GM23338 (cell line): ENCODE results near the gene CRYBG3. TPM values are rescaled to one million over a fixed set of nuclear protein-coding genes. Genes with fewer than 3 reads are reported as not detected.

ENCODE experiments used
- ATAC-seq: fragments of 200-7000 bp; cut with Tn5 transposase; 3 replicates; pipeline ENCODE4 v1.9.1; 2020
- DNase-seq: peaks from one replicate; pipeline ENCODE4 v3.0.0-alpha.2; 2015; ENCODE audit warnings: low spot score
- H2AFZ ChIP-seq: fragments of 200-600 bp; sonication (generic); 2 replicates; pipeline ENCODE4 v1.8.0; 2016; ENCODE audit warnings: antibody characterized with exemption, mild to moderate bottlenecking, moderate library complexity
- H3F3A ChIP-seq: fragments of 200-600 bp; sonication (generic); replicated peaks from 2 replicates; pipeline ENCODE4 v1.8.0; 2017; ENCODE audit warnings: antibody characterized with exemption, mixed run types, low read depth
- H3K27ac ChIP-seq: fragments of 200-600 bp; sonication (generic); 2 replicates; pipeline ENCODE4 v1.6.1; 2016; ENCODE audit warnings: low read depth
- H3K27me3 ChIP-seq: fragments of 200-600 bp; sonication (generic); 2 replicates; pipeline ENCODE4 v1.8.0; 2016; ENCODE audit warnings: mild to moderate bottlenecking, mixed run types, moderate library complexity; ENCODE audit not compliant: insufficient read depth
- H3K36me3 ChIP-seq: fragments of 200-600 bp; sonication (generic); 2 replicates; pipeline ENCODE4 v1.8.0; 2016; ENCODE audit warnings: mild to moderate bottlenecking; ENCODE audit not compliant: insufficient read depth
- H3K4me1 ChIP-seq: fragments of 200-600 bp; sonication (generic); 2 replicates; pipeline ENCODE4 v1.8.0; 2016; ENCODE audit warnings: mild to moderate bottlenecking, moderate library complexity; ENCODE audit not compliant: insufficient read depth
- H3K4me2 ChIP-seq: fragments of 200-600 bp; sonication (generic); 2 replicates; pipeline ENCODE4 v1.7.1; 2017; ENCODE audit warnings: mixed run types
- H3K4me3 ChIP-seq: fragments of 200-600 bp; sonication (generic); 2 replicates; pipeline ENCODE4 v1.6.1; 2016; ENCODE audit warnings: mixed run types
- H3K79me2 ChIP-seq: fragments of 200-600 bp; sonication (generic); replicated peaks from 2 replicates; pipeline ENCODE4 v1.8.0; 2017; ENCODE audit warnings: mild to moderate bottlenecking; ENCODE audit not compliant: insufficient read depth
- H3K9me2 ChIP-seq: fragments of 200-600 bp; sonication (generic); 2 replicates; pipeline ENCODE4 v1.8.0; 2017; ENCODE audit not compliant: insufficient read depth
- H4K20me1 ChIP-seq: fragments of 200-600 bp; sonication (generic); replicated peaks from 2 replicates; pipeline ENCODE4 v1.8.0; 2017; ENCODE audit warnings: mild to moderate bottlenecking; ENCODE audit not compliant: insufficient read depth
- H3K27ac Mint-ChIP-seq: 2 replicates; pipeline ENCODE4 v1.8.0; 2020; ENCODE audit warnings: inconsistent platforms, mild to moderate bottlenecking, moderate library complexity, mixed read lengths
- H3K27me3 Mint-ChIP-seq: 3 replicates; pipeline ENCODE4 v1.8.0; 2022; ENCODE audit warnings: low read depth, mild to moderate bottlenecking, moderate library complexity, mixed read lengths, inconsistent platforms; ENCODE audit not compliant: insufficient read depth, poor library complexity
- H3K36me3 Mint-ChIP-seq: 3 replicates; pipeline ENCODE4 v1.8.0; 2021; ENCODE audit warnings: low read depth, mild to moderate bottlenecking, inconsistent platforms, moderate library complexity, mixed read lengths
- H3K4me1 Mint-ChIP-seq: 3 replicates; pipeline ENCODE4 v1.8.0; 2020; ENCODE audit warnings: mild to moderate bottlenecking, inconsistent platforms, mixed read lengths
- H3K4me3 Mint-ChIP-seq: 3 replicates; pipeline ENCODE4 v1.8.0; 2021; ENCODE audit warnings: moderate library complexity, mild to moderate bottlenecking, inconsistent platforms, mixed read lengths
- H3K9me3 Mint-ChIP-seq: 3 replicates; pipeline ENCODE4 v1.8.0; 2020; ENCODE audit warnings: moderate library complexity, mild to moderate bottlenecking, inconsistent platforms, mixed read lengths
- CREB1 ChIP-seq: fragments of 250-450 bp; sonication (Bioruptor Pico); IDR thresholded peaks from 2 replicates; pipeline ENCODE4 v1.5.0; 2020; ENCODE audit warnings: low read depth, mild to moderate bottlenecking, moderate library complexity
- EZH2 ChIP-seq: fragments of 200-600 bp; sonication (generic); IDR thresholded peaks from one replicate; pipeline ENCODE4 v1.8.0; 2017; ENCODE audit warnings: antibody characterized with exemption, mild to moderate bottlenecking, low read depth; ENCODE audit not compliant: unreplicated experiment
- EZH2phosphoT487 ChIP-seq: fragments of 200-600 bp; sonication (generic); IDR thresholded peaks from one replicate; pipeline ENCODE4 v1.8.1; 2018; ENCODE audit warnings: antibody characterized with exemption; ENCODE audit not compliant: unreplicated experiment
- JUNB ChIP-seq: IDR thresholded peaks from one replicate; pipeline ENCODE4 v1.6.1; 2016; ENCODE audit warnings: antibody characterized with exemption; ENCODE audit not compliant: unreplicated experiment
- NANOG ChIP-seq: IDR thresholded peaks from 2 replicates; pipeline ENCODE4 v1.6.1; 2016; ENCODE audit warnings: antibody characterized with exemption, borderline replicate concordance
- POLR2AphosphoS5 ChIP-seq: IDR thresholded peaks from 2 replicates; pipeline ENCODE4 v1.6.1; 2016; ENCODE audit warnings: antibody characterized with exemption, low read depth
- STAT1 ChIP-seq: IDR thresholded peaks from one replicate; pipeline ENCODE4 v1.6.1; 2016; ENCODE audit warnings: antibody characterized with exemption; ENCODE audit not compliant: unreplicated experiment
- ZNF114 ChIP-seq: fragments of 250-450 bp; sonication (Bioruptor Pico); IDR thresholded peaks from 2 replicates; pipeline ENCODE4 v1.5.0; 2020; ENCODE audit warnings: mild to moderate bottlenecking, moderate library complexity
- ZNF331 ChIP-seq: fragments of 250-450 bp; sonication (Bioruptor Pico); IDR thresholded peaks from 2 replicates; pipeline ENCODE4 v1.5.0; 2020; ENCODE audit warnings: low read depth, mild to moderate bottlenecking, moderate library complexity
- polyA plus RNA-seq: library from polyadenylated mRNA; unstranded; fragments of >200 nt; fragmentation: Nextera tagmentation; extraction: Ambion mirVana; gene quantifications from 2 replicates; pipeline ENCODE4 v1.2.1, GENCODE V29; 2016
- total RNA-seq: library from RNA; depleted of rRNA; stranded (reverse); fragments of >200 nt; shearing (Covaris generic); gene quantifications from 2 replicates; pipeline ENCODE4 v1.2.3, GENCODE V29; 2014
- TF ChIP-seq, protein P1 (sequence below), 2 experiments: fragments of 200-600 bp in 1 of 2; sonication (generic) in 1 of 2; conservative IDR thresholded peaks; 2 replicates each; pipeline versions ENCODE4 v1.5.1 to v1.6.1; 2016 to 2017; ENCODE audit warnings: antibody characterized with exemption in 2 of 2, low read depth in 2 of 2, mild to moderate bottlenecking in 2 of 2, moderate library complexity in 1 of 2
- TF ChIP-seq, protein P2 (sequence below): fragments of 250-450 bp; sonication (Bioruptor Pico); IDR thresholded peaks from 2 replicates; pipeline ENCODE4 v1.5.0; 2020; ENCODE audit warnings: mild to moderate bottlenecking, moderate library complexity
- TF ChIP-seq, protein P3 (sequence below): IDR thresholded peaks from 2 replicates; pipeline ENCODE4 v1.6.1; 2016; ENCODE audit warnings: antibody characterized with exemption
- TF ChIP-seq, protein P4 (sequence below): IDR thresholded peaks from one replicate; pipeline ENCODE4 v1.6.1; 2018; ENCODE audit warnings: antibody characterized with exemption; ENCODE audit not compliant: unreplicated experiment

Gene CRYBG3
- total and polyA plus RNA-seq, 2 experiments from 2014 or later: 2.3 to 8.9 TPM

DNA sequence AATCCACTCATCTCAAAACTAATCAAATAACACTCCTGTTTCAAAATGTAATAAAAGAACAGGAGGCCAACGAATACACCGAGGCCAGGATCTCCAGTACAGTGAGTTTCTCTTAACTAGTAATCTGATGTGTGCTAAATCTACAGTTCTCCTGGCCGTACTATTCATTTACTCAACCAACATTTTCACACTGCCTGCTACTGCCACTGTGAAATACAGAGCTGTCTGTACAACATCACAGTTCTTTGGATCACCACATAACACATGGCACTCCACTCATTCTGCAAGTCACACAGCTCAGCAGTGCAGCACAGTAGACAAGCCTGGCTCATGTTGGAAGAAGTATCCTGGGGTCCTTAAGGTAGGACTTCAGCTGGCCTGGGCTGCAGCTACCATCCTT is 128.5 kb downstream of the CRYBG3 start:
- H3K4me1 Mint-ChIP-seq: peaks cover 3% of the 10 kb centered on the region; the same call in 2 of the 3 replicates
- no peak overlapping the region for H3K4me3 Mint-ChIP-seq
- Histone ChIP-seq H4K20me1 (no peaks in the 10 kb centered on the region; the same call in 1 of the 2 replicates), H3K4me1 (no peaks in the 10 kb centered on the region), H2AFZ (no peak overlapping the region), H3F3A (no peaks in the 10 kb centered on the region), H3K27ac (no peak overlapping the region), H3K36me3 (0 out of 2 replicates have a peak, but pooled peaks cover 3% of the 10 kb centered on the region), H3K79me2 (no peaks in the 10 kb centered on the region), H3K27me3 (no peaks in the 10 kb centered on the region), H3K4me3 (no peak overlapping the region), H3K9me2 (no peaks in the 10 kb centered on the region), H3K4me2 (no peak overlapping the region)
- DNase-seq: no peak
- H3K9me3 Mint-ChIP-seq: no peaks in the 10 kb centered on the region
- H3K27me3 Mint-ChIP-seq: no peaks in the 10 kb centered on the region
- no peak for ATAC-seq
- H3K27ac Mint-ChIP-seq: no peak overlapping the region
- H3K36me3 Mint-ChIP-seq: peaks cover 27% of the 10 kb centered on the region
- TF ChIP-seq JUNB (no peak), CREB1 (CRISPR knock-in tag) (no peak), EZH2 (no peak), NANOG (no peak), STAT1 (no peak), POLR2AphosphoS5 (no peak), ZNF114 (CRISPR knock-in tag) (no peak), ZNF331 (no peak), EZH2phosphoT487 (no peak)
- TF ChIP-seq, protein P1, sequence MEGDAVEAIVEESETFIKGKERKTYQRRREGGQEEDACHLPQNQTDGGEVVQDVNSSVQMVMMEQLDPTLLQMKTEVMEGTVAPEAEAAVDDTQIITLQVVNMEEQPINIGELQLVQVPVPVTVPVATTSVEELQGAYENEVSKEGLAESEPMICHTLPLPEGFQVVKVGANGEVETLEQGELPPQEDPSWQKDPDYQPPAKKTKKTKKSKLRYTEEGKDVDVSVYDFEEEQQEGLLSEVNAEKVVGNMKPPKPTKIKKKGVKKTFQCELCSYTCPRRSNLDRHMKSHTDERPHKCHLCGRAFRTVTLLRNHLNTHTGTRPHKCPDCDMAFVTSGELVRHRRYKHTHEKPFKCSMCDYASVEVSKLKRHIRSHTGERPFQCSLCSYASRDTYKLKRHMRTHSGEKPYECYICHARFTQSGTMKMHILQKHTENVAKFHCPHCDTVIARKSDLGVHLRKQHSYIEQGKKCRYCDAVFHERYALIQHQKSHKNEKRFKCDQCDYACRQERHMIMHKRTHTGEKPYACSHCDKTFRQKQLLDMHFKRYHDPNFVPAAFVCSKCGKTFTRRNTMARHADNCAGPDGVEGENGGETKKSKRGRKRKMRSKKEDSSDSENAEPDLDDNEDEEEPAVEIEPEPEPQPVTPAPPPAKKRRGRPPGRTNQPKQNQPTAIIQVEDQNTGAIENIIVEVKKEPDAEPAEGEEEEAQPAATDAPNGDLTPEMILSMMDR (conservative IDR thresholded peaks at IDR 0.05; ENCODE audit: low read depth in 2 of 2): no peak
- TF ChIP-seq, protein P2, sequence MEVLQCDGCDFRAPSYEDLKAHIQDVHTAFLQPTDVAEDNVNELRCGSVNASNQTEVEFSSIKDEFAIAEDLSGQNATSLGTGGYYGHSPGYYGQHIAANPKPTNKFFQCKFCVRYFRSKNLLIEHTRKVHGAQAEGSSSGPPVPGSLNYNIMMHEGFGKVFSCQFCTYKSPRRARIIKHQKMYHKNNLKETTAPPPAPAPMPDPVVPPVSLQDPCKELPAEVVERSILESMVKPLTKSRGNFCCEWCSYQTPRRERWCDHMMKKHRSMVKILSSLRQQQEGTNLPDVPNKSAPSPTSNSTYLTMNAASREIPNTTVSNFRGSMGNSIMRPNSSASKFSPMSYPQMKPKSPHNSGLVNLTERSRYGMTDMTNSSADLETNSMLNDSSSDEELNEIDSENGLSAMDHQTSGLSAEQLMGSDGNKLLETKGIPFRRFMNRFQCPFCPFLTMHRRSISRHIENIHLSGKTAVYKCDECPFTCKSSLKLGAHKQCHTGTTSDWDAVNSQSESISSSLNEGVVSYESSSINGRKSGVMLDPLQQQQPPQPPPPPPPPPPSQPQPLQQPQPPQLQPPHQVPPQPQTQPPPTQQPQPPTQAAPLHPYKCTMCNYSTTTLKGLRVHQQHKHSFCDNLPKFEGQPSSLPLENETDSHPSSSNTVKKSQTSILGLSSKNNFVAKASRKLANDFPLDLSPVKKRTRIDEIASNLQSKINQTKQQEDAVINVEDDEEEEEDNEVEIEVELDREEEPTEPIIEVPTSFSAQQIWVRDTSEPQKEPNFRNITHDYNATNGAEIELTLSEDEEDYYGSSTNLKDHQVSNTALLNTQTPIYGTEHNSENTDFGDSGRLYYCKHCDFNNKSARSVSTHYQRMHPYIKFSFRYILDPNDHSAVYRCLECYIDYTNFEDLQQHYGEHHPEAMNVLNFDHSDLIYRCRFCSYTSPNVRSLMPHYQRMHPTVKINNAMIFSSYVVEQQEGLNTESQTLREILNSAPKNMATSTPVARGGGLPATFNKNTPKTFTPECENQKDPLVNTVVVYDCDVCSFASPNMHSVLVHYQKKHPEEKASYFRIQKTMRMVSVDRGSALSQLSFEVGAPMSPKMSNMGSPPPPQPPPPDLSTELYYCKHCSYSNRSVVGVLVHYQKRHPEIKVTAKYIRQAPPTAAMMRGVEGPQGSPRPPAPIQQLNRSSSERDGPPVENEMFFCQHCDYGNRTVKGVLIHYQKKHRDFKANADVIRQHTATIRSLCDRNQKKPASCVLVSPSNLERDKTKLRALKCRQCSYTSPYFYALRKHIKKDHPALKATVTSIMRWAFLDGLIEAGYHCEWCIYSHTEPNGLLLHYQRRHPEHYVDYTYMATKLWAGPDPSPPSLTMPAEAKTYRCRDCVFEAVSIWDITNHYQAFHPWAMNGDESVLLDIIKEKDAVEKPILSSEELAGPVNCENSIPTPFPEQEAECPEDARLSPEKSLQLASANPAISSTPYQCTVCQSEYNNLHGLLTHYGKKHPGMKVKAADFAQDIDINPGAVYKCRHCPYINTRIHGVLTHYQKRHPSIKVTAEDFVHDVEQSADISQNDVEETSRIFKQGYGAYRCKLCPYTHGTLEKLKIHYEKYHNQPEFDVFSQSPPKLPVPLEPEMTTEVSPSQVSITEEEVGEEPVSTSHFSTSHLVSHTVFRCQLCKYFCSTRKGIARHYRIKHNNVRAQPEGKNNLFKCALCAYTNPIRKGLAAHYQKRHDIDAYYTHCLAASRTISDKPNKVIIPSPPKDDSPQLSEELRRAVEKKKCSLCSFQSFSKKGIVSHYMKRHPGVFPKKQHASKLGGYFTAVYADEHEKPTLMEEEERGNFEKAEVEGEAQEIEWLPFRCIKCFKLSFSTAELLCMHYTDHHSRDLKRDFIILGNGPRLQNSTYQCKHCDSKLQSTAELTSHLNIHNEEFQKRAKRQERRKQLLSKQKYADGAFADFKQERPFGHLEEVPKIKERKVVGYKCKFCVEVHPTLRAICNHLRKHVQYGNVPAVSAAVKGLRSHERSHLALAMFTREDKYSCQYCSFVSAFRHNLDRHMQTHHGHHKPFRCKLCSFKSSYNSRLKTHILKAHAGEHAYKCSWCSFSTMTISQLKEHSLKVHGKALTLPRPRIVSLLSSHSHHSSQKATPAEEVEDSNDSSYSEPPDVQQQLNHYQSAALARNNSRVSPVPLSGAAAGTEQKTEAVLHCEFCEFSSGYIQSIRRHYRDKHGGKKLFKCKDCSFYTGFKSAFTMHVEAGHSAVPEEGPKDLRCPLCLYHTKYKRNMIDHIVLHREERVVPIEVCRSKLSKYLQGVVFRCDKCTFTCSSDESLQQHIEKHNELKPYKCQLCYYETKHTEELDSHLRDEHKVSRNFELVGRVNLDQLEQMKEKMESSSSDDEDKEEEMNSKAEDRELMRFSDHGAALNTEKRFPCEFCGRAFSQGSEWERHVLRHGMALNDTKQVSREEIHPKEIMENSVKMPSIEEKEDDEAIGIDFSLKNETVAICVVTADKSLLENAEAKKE (CRISPR knock-in tag): no peak
- TF ChIP-seq, protein P3, sequence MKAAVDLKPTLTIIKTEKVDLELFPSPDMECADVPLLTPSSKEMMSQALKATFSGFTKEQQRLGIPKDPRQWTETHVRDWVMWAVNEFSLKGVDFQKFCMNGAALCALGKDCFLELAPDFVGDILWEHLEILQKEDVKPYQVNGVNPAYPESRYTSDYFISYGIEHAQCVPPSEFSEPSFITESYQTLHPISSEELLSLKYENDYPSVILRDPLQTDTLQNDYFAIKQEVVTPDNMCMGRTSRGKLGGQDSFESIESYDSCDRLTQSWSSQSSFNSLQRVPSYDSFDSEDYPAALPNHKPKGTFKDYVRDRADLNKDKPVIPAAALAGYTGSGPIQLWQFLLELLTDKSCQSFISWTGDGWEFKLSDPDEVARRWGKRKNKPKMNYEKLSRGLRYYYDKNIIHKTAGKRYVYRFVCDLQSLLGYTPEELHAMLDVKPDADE: no peak
- TF ChIP-seq, protein P4, sequence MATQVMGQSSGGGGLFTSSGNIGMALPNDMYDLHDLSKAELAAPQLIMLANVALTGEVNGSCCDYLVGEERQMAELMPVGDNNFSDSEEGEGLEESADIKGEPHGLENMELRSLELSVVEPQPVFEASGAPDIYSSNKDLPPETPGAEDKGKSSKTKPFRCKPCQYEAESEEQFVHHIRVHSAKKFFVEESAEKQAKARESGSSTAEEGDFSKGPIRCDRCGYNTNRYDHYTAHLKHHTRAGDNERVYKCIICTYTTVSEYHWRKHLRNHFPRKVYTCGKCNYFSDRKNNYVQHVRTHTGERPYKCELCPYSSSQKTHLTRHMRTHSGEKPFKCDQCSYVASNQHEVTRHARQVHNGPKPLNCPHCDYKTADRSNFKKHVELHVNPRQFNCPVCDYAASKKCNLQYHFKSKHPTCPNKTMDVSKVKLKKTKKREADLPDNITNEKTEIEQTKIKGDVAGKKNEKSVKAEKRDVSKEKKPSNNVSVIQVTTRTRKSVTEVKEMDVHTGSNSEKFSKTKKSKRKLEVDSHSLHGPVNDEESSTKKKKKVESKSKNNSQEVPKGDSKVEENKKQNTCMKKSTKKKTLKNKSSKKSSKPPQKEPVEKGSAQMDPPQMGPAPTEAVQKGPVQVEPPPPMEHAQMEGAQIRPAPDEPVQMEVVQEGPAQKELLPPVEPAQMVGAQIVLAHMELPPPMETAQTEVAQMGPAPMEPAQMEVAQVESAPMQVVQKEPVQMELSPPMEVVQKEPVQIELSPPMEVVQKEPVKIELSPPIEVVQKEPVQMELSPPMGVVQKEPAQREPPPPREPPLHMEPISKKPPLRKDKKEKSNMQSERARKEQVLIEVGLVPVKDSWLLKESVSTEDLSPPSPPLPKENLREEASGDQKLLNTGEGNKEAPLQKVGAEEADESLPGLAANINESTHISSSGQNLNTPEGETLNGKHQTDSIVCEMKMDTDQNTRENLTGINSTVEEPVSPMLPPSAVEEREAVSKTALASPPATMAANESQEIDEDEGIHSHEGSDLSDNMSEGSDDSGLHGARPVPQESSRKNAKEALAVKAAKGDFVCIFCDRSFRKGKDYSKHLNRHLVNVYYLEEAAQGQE: no peak
